K562 (cell line): ENCODE results near the gene GRPR. TPM values are rescaled to one million over a fixed set of nuclear protein-coding genes. Genes with fewer than 3 reads are reported as not detected.
A peak's percentile ranks its signal among the peaks of the same experiment; 100 is the strongest.

Experiments used
- ATAC-seq: fragments of 200-7000 bp; cut with Tn5 transposase; 3 replicates; pipeline ENCODE4 v1.9.1; 2020; ENCODE audit warnings: moderate library complexity
- BruUV-seq: library from RNA; stranded (reverse); fragments of 400-500 nt; replicated peaks from 2 replicates; lab custom pipeline; 2021; lab: Mats Ljungman, UMichigan
- CTCF ChIA-PET: fragments of 300-600 bp; formaldehyde crosslinking; extraction: SDS; loops from one replicate; lab custom pipeline; 2021; ENCODE audit warnings: low intra/inter-chr PET ratio; lab: Yijun Ruan, JAX
- POLR2A ChIA-PET: fragments of 300-600, 350-650 bp; sonication (Branson Sonifier 250); formaldehyde crosslinking; extraction: SDS; loops from one replicate; lab custom pipeline; 2021; ENCODE audit warnings: antibody characterized with exemption, inconsistent platforms; lab: Yijun Ruan, JAX
- DNase-seq, 4 experiments: peaks; one replicate each; pipeline versions ENCODE4 v3.0.0 to v3.0.0-alpha.2; 2011 to 2018; ENCODE audit warnings: low spot score in 3 of 4, mixed read lengths in 3 of 4; ENCODE audit errors: extremely low read depth in 1 of 4
- FAIRE-seq: peaks from 2 replicates; lab custom pipeline; 2011; peaks lifted over from hg19 to GRCh38; lab: Jason Lieb, UNC
- H2AFZ ChIP-seq: 2 replicates; pipeline ENCODE4 v1.6.0; 2011; ENCODE audit warnings: low read depth, low read length, control low read depth, inconsistent platforms
- H3K27ac ChIP-seq: fragments of 200-600 bp; 3 replicates; pipeline ENCODE4 v1.8.0; 2011; ENCODE audit warnings: low read depth, mild to moderate bottlenecking, control low read depth, inconsistent platforms, low read length, moderate library complexity, mixed read lengths; ENCODE audit errors: extremely low read depth
- H3K27me3 ChIP-seq, 2 experiments: fragments of 300-600 bp in 1 of 2; 2 replicates in 1 of 2; 3 replicates in 1 of 2; pipeline versions ENCODE4 v1.6.0 to v1.8.0; 2011; ENCODE audit warnings: inconsistent platforms in 2 of 2, low read length in 2 of 2, mild to moderate bottlenecking in 1 of 2, mixed read lengths in 1 of 2, moderate library complexity in 1 of 2; ENCODE audit not compliant: control insufficient read depth in 2 of 2, insufficient read depth in 2 of 2
- H3K36me3 ChIP-seq: fragments of 300-600 bp; 3 replicates; pipeline ENCODE4 v1.8.0; 2011; ENCODE audit warnings: mild to moderate bottlenecking, low read length, inconsistent platforms; ENCODE audit not compliant: control insufficient read depth, insufficient read depth
- H3K4me1 ChIP-seq, 2 experiments: fragments of 200-600 bp in 1 of 2; replicated peaks in 1 of 2; 2 replicates in 1 of 2; 3 replicates in 1 of 2; pipeline versions ENCODE4 v1.5.1 to v1.8.0; 2011; ENCODE audit warnings: inconsistent platforms in 2 of 2, low read length in 2 of 2, mild to moderate bottlenecking in 1 of 2, mixed read lengths in 1 of 2, moderate library complexity in 1 of 2; ENCODE audit not compliant: control insufficient read depth in 2 of 2, insufficient read depth in 2 of 2
- H3K4me2 ChIP-seq: 2 replicates; pipeline ENCODE4 v1.6.1; 2011; ENCODE audit warnings: low read length, control low read depth, inconsistent platforms, mixed read lengths; ENCODE audit not compliant: insufficient read depth
- H3K4me3 ChIP-seq: fragments of 200-600 bp; sonication (generic), shearing (Covaris generic); 2 replicates; pipeline ENCODE4 v1.5.1; 2016; ENCODE audit warnings: control low read depth, inconsistent platforms
- H3K79me2 ChIP-seq: fragments of 200-600 bp; 3 replicates; pipeline ENCODE4 v1.8.0; 2011; ENCODE audit warnings: low read length, inconsistent platforms; ENCODE audit not compliant: control insufficient read depth, insufficient read depth
- H3K9ac ChIP-seq, 2 experiments: 2 replicates each; pipeline versions ENCODE4 v1.6.0 to v1.6.1; 2011; ENCODE audit warnings: low read depth in 2 of 2, low read length in 2 of 2, control low read depth in 1 of 2, inconsistent platforms in 1 of 2, mild to moderate bottlenecking in 1 of 2, mixed read lengths in 1 of 2; ENCODE audit not compliant: insufficient read depth in 1 of 2
- H3K9me1 ChIP-seq: one replicate; pipeline ENCODE4 v1.6.0; 2011; ENCODE audit warnings: inconsistent platforms, mild to moderate bottlenecking, low read length, moderate library complexity; ENCODE audit not compliant: control insufficient read depth, insufficient read depth
- H3K9me3 ChIP-seq: replicated peaks from 2 replicates; pipeline ENCODE4 v1.5.1; 2011; ENCODE audit warnings: low read depth, low read length, inconsistent platforms; ENCODE audit not compliant: control insufficient read depth, insufficient read depth
- H4K20me1 ChIP-seq: replicated peaks from 2 replicates; pipeline ENCODE4 v1.6.1; 2011; ENCODE audit warnings: low read length, inconsistent platforms, mixed read lengths; ENCODE audit not compliant: control insufficient read depth, insufficient read depth
- DIDO1 ChIP-seq: fragments of 450-650 bp; IDR thresholded peaks from 2 replicates; pipeline ENCODE4 v1.6.1; 2016; ENCODE audit warnings: low read depth, missing biosample characterization, missing genetic modification characterization
- ELF2 ChIP-seq: fragments of 250-450 bp; sonication (Bioruptor Pico); IDR thresholded peaks from 2 replicates; pipeline ENCODE4 v1.5.0; 2021; ENCODE audit warnings: mild to moderate bottlenecking
- HDGF ChIP-seq: fragments of 450-650 bp; IDR thresholded peaks from 2 replicates; pipeline ENCODE4 v1.6.1; 2016
- NBN ChIP-seq: fragments of 450-650 bp; IDR thresholded peaks from 2 replicates; pipeline ENCODE4 v1.6.1; 2016; ENCODE audit warnings: low read depth, mild to moderate bottlenecking
- NFIC ChIP-seq: fragments of 450-650 bp; IDR thresholded peaks from 2 replicates; pipeline ENCODE4 v1.6.1; 2017; ENCODE audit warnings: mild to moderate bottlenecking, inconsistent platforms
- NFIX ChIP-seq: fragments of 250-450 bp; sonication (Bioruptor Pico); IDR thresholded peaks from 2 replicates; pipeline ENCODE4 v1.4.0; 2020; ENCODE audit warnings: low read depth, mild to moderate bottlenecking, moderate library complexity
- SMAD2 ChIP-seq: fragments of 150-350 bp; IDR thresholded peaks from 2 replicates; pipeline ENCODE4 v1.6.1; 2014; ENCODE audit warnings: low read depth, mild to moderate bottlenecking, low read length
- WHSC1 ChIP-seq: IDR thresholded peaks from one replicate; pipeline ENCODE4 v1.6.1; 2012; ENCODE audit warnings: low read length, control low read depth, inconsistent platforms
- ZNF695 ChIP-seq: fragments of 450-650 bp; formaldehyde crosslinking; IDR thresholded peaks from 2 replicates; pipeline ENCODE4 v1.4.0; 2020; ENCODE audit warnings: mild to moderate bottlenecking, moderate library complexity
- WGBS: fragments of 100-300 bp; shearing (Covaris generic); methylation state at CpG from one replicate; pipeline ENCODE4 v1.1.6; 2016; ENCODE audit warnings: low coverage, mixed read lengths; ENCODE audit not compliant: insufficient coverage; ENCODE audit errors: missing lambda C conversion rate; 5-methylcytosine and 5-hydroxymethylcytosine counted together
- in situ Hi-C: fragments of 300-500 bp; cut with MboI; formaldehyde crosslinking; loops from 4 replicates; pipeline ENCODE4 v1.15.0; 2018; ENCODE audit warnings: inconsistent platforms, mixed read lengths
- intact Hi-C: fragments of 100-400 bp; cut with micrococcal nuclease; formaldehyde crosslinking; loops from 2 replicates; pipeline ENCODE4 v1.14.2; 2022
- polyA plus RNA-seq, 8 experiments: library from polyadenylated mRNA; depleted of rRNA in 4 of 8; stranded (reverse) in 5 of 8; unstranded in 3 of 8; fragments of >200 nt; fragmentation: Nextera tagmentation in 2 of 8; fragmentation: Illumina TruSeq in 1 of 8; extraction: Ambion mirVana in 2 of 8; extraction: Trizol in 1 of 8; gene quantifications; 2 replicates each; pipeline versions ENCODE4 v1.2.1 to v1.2.3, GENCODE V29; 2011 to 2014; ENCODE audit warnings: inconsistent platforms in 1 of 8, missing spikeins in 1 of 8
- total RNA-seq, 7 experiments: library from RNA; depleted of rRNA in 6 of 7; stranded (reverse); fragments of >200 nt in 6 of 7; fragmentation: Illumina TruSeq in 2 of 7; extraction: Trizol in 2 of 7; gene quantifications; 2 replicates each; pipeline versions ENCODE4 v1.2.1 to v1.2.3, GENCODE V29; 2011 to 2021; ENCODE audit warnings: low replicate concordance in 1 of 7
- TF ChIP-seq, protein P1 (sequence below): fragments of 250-450 bp; sonication (Bioruptor Pico); IDR thresholded peaks from 2 replicates; pipeline ENCODE4 v1.5.0; 2020; ENCODE audit warnings: mild to moderate bottlenecking, borderline replicate concordance

The GRPR gene
- total and polyA plus RNA-seq, 9 of the 15 experiments (the other 6 are each of a cell fraction or from before 2014, with no cell fraction given), result 0.06 to 0.11 TPM; not detected in 7

GRCh38 chrX:16082470-16083085, 40.8 kb upstream of the GRPR start (continued):
- TF ChIP-seq, protein P1, sequence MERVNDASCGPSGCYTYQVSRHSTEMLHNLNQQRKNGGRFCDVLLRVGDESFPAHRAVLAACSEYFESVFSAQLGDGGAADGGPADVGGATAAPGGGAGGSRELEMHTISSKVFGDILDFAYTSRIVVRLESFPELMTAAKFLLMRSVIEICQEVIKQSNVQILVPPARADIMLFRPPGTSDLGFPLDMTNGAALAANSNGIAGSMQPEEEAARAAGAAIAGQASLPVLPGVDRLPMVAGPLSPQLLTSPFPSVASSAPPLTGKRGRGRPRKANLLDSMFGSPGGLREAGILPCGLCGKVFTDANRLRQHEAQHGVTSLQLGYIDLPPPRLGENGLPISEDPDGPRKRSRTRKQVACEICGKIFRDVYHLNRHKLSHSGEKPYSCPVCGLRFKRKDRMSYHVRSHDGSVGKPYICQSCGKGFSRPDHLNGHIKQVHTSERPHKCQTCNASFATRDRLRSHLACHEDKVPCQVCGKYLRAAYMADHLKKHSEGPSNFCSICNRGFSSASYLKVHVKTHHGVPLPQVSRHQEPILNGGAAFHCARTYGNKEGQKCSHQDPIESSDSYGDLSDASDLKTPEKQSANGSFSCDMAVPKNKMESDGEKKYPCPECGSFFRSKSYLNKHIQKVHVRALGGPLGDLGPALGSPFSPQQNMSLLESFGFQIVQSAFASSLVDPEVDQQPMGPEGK, result no peak

- ATAC-seq, result no peak
- WGBS, result 0% methylated on average over 3 of the region's 3 CpGs
- Histone ChIP-seq H3K9me1 (no peaks in the 10 kb centered on the region), H3K79me2 (no peaks in the 10 kb centered on the region), H3K36me3 (no peaks in the 10 kb centered on the region), H3K27ac (no peak overlapping the region), H4K20me1 (no peaks in the 10 kb centered on the region), H3K4me3 (no peak overlapping the region), H3K27me3 (no peaks in the 10 kb centered on the region), H3K9ac (no peak overlapping the region), H3K4me2 (no peak overlapping the region), H3K4me1 (no peaks in the 10 kb centered on the region), H2AFZ (no peak overlapping the region), H3K9me3 (no peaks in the 10 kb centered on the region)
- intact Hi-C loops, result no loop called here
- ChIA-PET POLR2A (no interaction called here), CTCF (no interaction called here)
- in situ Hi-C loops, result no loop called here
- no peak for FAIRE-seq
- DNase-seq, result no peak
- BruUV-seq, result no TSS peak
- TF ChIP-seq ELF2 (CRISPR knock-in tag), result no peak
- TF ChIP-seq NBN, result no peak
- TF ChIP-seq NFIX (CRISPR knock-in tag), result peak; percentile 54; the same call in 1 of the 2 replicates
- TF ChIP-seq WHSC1, result no peak
- peak; percentile 82 for TF ChIP-seq NFIC
- no peak for TF ChIP-seq ZNF695 (CRISPR knock-in tag)
- TF ChIP-seq SMAD2, result no peak
- no peak for TF ChIP-seq HDGF
- no peak for TF ChIP-seq DIDO1 (tag)
These were observed 36.3 kb upstream of the GRPR start for GRCh38 chrX:16087076-16087475.
